Activated CD4-positive, alpha-beta T cell treated with anti-CD3 and anti-CD28 coated beads, Interleukin-2, amount 50 U/mL, for 24 hours (primary cell): ENCODE measurements around the gene LILRA6.
A peak's percentile ranks its signal among the peaks of the same experiment; 100 is the strongest.
"Not testable (repeated sequence)": the region's sequence is repeated elsewhere in the genome, so short reads cannot be mapped to it uniquely, and the experiment has no call there.

ENCODE experiments used
- DNase-seq, 2 donors: peaks; one replicate each; pipeline ENCODE4 v3.0.0-alpha.2; 2020; ENCODE audit warnings: low read depth in 1 of 2, low spot score in 1 of 2

Gene LILRA6

DNA sequence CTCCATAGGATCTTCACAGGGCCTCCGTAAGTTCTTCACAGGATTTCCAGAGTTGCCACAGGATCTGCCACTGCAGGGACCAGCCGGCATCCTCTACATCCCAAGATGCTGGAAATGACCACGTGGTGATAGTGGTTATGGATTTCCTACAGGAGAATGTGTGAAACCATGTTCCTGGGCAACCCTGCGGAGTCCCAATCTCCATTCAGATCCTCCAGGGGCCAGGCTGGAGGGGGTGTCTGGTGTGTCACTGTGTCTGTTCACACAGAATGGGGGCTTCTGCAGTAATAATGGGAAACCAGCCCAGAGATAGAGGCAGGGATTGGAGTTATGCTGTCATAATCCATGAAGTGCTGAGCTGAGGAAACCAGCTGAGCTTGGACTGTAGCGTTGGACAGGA, 8.6 kb downstream of the LILRA6 start:
- no peak for DNase-seq

DNA sequence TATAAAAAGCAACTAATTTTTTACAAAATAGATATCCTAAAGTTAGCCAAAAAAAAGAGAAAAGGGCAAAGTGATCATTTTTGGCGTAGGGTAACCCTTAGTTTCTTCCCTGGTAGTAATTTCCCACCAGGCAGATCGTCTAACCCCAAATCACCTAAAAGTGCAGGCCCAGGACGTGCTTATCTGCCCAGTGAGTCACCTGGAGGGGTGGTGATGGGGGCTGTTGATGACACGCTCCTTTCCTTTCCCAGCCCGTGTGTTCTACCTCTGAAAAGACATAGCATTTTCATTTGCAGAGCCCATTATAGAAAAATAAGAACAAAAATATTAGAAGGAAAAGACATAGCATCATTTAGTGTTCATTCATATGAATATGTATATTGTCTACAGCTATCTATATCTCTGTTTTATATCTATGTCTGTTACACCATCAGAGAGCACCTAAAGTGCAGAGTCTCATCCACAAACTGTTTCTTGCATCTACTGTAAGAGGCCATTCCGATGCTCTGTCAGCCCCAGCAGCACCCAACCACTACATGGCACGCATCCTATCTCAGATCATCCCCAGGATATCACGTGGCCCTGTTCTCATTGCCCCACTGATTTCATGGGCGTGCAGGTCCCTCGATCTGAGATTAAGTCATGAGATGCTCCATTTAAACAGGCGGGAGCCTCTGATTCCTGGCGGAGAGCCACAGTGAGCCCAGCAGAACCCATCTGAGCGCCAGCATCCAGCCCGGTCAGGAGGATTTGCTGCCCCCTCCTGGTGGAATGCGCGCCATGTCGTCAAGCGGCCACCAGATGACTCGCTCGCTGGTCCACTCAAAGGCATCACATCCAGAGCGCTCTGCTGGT, 11.3 kb downstream of the LILRA6 start:
- DNase-seq = peak; percentile 74 to 87

DNA sequence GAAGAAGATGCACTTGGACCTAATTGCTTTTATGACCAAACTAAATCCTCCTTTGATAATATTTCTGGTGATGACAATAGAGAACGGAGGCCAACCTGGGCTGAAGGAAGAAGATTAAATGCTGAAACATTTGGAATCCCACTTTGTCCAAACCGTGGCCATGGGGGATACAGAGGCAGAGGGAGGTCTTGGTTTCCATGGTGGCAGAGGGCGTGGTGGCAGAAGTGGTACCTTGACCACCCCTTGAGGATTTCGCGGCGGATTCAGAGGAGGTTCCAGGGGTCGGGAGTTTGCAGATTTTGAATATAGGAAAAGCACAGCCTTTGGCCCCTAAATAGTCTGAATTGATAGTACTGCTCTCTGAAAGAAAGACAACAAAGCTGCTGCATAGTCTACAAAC, 12.6 kb downstream of the LILRA6 start:
- no peak for DNase-seq

DNA sequence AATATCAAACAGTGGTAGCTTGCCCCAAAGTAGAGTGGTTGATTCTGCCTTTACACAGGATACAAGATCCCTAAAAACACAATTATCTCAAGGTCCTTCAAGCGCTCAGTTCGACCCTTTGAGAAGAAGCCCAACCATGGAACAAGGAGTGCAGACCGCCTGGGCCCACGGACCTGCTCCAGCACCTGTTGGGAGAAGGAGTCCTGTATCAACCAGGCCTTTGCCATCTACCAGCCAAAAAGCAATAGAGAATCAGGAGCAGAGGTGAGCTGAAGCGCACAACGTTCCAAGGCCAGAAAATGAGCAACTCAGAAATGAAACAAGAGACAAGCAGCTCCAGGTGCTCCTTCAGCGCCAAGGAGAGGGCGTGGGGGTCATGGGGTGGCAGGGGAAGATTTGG, 13.4 kb downstream of the LILRA6 start:
- no peak for DNase-seq

DNA sequence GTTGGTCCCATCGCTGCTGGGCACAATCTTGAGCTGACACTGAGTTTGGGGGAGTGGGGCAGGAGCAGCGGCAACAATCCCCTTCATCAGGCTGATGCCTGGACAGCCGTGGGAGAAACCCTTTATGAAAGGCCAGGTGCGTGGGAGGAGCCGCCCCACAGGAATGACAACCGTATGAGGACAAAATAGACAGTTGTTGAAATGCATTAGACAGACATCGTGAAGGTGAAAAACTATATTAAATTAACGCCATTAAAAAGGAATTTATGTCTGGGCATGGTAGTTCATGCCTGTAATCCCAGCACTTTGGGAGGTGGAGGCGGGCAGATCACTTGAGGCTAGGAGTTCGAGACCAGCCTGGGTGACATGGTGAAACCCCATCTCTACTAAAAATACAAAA, 18.0 kb downstream of the LILRA6 start:
- not testable (repeated sequence) for DNase-seq

DNA sequence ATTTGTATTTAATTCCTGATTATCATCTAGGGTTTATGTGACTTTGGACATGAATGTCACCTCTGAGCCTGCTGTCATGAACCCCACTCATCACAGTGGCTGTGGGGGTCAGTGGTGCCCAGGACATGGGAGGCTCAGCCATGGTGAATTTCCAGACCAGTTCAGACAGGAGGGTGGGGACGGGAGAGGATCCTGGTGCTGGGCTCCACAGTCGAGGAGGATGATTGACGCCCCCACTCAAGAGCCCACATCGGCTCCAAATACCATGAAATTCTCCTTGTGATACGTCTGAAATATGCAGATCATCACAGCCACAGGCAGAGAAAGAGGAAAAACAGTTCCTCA, 18.7 kb downstream of the LILRA6 start:
- not testable (repeated sequence) for DNase-seq

DNA sequence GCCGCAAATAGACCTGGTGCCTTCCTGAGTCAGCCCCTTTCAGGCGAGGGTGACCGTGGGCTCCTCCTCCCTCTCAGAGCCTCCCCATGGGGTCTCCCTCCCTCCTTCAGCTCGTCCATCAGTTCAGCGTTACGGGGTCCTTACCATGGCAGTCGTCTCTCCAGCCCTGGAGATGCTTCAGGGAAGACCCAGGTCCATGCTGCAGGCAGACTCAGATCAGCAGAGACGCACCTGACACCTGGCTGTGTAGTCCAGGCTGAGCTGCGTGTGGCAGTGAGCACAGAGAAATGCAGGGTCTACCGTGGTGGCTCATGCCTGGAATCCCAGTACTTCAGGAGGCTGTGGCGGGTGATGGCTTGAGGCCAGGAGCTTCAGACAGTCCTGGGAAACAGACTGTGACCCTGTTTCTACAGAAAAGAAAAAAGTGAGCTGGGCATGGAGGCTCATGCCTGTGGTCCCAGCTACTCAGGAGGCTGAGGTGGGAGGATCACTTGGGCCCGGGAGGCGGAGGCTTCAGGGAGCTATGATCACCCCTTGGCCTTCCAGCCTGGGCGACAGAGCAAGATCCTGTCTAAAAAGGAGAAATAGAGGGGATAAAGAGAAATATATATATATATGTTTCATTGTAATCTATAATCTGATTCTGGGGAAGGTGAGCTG, 19.2 kb downstream of the LILRA6 start:
- DNase-seq = not testable (repeated sequence)

DNA sequence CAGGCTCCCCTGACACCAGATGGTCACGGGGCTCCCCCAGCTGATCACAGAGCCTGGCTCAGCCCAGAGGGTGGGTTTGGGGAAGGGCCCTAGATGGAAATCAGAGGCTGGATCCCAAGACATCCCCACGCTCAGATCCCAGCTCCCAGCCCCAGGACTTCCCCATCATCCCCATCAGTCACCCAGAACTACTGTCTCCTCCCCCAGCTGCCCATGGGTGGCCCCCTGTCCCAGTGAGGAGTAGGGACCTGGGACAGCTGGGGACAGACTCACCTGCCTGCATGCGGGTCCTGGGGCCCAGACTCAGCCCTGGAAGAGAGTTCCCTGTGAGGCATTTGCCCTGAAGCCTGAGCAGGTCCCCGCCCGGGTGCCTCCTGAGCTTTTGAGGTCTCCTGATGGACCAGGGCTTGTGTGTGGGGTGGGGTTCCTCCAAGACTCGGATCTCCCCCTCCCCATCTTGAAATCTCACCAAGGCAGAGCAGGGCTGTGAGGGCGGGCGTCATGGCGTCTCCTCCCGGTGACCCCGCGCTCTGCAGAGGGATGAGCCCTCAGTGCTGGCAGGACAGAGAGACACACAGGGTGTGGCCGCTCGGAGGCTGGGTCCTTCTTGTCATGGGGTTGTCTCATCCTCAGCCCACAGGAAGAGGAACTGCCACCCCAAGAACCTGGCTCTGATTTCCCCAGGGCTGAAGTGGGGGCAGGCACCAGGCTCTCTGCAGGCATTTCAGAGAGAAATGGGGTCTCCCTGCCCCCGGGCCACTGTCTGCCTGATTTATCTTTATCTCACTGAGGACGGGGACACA, 19.9 kb downstream of the LILRA6 start, which contains the start of gene LILRB3:
TSS of gene LILRB3 (minus strand) at position 534 of the 803 bp plus-strand sequence. CDS start at position 503, 31 bp downstream.
- not testable (repeated sequence) for DNase-seq

DNA sequence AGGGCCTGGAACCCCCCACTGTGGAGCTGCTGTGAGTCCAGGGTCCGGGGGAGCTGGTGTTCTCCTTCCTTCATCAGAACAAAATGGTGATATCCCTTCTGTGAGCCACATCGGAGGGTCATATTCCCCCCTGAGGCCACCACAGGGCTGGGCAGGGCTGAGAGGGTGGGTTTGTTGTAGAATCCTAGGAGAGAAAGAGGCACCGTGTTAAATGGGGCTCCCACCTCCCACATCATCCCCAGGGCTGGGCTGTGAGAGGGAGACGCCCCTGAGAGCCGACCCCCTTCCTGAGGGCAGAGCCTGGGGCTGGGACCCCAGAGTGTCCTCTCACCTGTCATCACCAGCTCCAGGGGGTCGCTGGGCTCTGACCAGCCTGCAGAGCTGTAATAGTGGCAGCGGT, 20.6 kb downstream of the LILRA6 start:
- not testable (repeated sequence) for DNase-seq

DNA sequence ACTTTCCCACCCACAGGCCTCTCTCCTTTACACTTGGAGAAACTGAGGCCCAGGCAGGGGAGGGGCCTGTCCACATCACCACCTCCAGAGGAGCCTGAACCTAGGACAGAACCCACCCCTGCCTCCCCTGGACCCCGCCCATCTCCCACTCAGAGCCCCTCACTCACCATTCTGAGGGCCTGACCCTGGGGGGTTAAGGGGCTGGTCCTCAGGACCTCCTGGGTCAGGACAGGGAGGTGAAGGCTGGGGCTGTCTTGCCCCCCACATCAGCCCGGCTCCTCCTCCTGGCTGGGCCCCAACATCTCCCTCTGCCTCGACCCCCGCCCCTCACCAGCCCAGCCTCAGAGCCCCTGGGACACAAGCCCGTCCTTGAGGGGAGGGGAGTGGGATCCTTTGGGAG, 22.9 kb downstream of the LILRA6 start:
- DNase-seq = not testable (repeated sequence)

DNA sequence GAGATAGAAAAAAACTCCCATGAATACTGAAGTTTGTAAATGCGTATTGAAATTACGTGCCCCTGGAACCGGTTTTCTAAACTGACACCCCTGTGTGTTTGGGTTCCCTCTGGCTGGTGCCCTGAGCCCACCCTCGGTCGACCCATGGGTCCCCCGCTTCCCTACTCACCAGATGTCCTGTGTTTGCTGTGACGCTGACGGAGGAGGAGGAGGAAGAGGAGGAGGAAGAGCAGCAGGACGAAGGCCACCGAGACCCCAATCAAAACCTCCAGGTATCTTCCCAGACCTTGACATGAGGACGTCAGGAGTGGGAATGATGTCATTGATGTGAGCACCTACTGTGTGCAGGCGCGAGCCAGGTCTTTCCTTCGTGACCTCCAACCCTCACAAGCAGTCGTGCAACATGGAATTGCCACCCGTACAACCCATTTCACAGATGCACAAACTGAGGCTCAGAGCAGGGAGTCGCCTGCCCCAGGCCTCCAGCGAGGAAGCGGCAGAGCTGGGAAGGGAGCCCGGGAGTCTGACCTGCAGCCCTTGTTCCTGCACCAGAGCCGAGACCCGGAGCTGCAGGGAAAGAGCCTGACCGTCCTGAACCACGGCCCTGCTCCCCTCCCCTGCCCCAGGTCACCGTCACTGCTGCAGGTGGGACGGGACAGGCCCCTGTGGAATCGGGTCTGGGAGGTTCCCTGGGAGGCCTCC, 23.5 kb downstream of the LILRA6 start:
- no peak for DNase-seq

DNA sequence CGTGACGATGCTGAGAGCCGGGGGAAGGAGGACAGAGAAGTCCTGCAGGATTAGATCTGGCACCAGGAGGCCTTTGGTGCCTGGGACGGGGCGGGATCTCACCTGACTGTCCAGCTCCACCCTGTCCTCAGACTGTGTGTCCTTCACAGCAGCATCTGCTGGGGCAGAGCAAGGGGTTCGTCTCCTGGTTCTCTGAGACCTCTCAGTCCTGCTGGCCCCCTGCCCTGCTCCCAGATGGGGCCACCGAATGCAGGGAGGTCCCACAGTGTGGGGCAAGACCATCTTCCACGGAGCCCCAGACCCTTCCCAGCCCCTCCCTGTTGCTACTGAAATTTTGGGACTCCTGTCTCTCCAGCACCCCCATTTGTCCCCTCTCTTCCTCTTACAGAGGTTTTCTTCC, 24.3 kb downstream of the LILRA6 start:
- no peak for DNase-seq

DNA sequence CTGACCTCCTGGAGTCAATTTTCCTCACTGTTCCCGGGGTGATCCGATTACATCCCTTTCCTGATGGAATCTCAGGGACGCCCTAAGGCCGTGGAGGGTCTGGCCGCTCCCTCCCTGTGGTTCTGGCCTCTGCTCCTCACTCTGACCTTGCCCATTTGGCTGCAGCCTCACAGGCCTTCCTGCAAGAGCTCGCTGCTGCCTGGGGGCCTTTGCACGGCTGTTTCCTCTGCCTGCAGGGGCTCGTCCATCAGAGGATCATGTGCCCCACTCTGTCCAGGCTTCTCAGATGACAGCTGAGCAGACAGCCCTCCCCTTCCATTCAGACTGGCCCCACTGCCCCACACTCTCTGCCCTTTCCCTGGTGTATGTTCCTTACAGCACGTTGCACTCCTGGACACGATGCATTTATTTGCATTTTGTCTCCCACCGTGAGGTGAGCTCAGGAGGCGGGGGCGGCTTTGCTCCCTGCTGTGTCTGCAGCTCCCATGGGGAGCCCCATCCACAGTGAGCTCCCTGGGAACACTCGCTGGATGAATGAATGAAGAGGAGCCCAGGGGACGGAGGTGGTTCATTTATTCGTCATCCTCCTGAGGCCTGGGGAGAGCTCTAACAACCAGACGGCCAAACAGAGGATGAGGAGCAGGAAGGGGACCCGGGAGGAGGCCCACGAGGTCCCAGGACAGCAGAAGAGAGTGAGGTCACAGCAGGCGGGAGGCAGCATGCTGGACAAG, 24.9 kb downstream of the LILRA6 start:
- DNase-seq = not testable (repeated sequence)

DNA sequence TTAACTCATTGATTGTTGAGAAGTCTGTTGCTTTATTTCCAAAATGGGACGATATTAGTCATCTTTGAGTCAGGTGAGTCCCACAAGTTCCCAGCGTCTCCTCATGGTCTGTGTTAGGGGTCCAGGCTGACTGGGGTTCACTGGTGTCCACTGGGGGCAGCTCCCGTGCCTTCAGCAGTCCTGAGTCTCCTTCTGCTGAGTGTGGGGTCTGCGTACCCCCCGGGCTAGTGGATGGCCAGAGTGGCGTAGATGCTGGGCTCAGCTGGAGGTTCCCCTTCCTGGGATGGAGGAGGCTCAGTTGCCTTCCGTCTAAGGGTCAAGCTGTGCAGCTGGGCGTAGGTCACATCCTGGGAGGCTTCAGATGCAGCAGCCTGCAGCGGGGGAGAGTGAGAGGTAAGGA, 25.7 kb downstream of the LILRA6 start:
- DNase-seq = no peak

DNA sequence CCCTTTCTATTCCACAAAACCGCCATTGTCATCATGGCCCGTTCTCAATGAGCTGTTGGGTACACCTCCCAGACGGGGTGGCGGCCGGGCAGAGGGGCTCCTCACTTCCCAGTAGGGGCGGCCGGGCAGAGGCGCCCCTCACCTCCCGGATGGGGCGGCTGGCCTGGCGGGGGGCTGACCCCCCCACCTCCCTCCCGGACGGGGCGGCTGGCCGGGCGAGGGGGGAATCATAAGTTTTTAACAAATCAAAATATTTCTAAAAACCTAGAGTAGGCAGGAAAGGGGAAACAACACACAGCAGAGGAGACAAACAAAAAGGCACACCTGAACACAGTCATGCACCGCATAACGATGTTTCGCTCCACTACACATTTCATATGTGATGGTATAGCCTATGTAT, 27.9 kb downstream of the LILRA6 start:
- DNase-seq = not testable (repeated sequence)

DNA sequence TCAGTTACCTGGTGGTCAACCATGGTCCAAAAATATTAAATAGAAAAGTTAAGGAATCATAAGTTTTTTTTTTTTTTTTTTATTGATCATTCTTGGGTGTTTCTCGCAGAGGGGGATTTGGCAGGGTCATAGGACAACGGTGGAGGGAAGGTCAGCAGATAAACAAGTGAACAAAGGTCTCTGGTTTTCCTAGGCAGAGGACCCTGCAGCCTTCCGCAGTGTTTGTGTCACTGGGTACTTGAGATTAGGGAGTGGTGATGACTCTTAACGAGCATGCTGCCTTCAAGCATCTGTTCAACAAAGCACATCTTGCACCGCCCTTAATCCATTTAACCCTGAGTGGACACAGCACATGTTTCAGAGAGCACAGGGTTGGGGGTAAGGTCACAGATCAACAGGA, 28.4 kb downstream of the LILRA6 start:
- DNase-seq = not testable (repeated sequence)

DNA sequence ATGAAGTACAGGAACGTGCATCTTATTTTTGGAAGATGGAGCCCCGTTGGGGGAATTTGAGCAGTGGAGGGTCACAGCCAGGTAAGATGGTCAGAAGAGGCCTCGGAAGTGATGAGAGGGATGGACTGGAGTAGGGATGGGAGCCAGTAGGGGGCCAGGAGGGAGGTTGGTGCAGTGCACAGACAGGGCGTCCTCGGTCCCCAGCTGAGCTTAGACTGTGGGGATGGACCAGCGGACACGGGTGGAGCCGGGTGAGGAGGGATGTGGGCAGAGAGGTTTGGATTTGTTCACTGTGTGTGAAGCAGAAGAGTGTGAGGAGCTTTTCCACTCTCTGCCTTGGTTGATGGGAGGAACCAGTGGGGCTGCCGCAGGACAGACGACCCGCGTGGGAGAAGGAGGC, 31.4 kb downstream of the LILRA6 start:
- DNase-seq = no peak

DNA sequence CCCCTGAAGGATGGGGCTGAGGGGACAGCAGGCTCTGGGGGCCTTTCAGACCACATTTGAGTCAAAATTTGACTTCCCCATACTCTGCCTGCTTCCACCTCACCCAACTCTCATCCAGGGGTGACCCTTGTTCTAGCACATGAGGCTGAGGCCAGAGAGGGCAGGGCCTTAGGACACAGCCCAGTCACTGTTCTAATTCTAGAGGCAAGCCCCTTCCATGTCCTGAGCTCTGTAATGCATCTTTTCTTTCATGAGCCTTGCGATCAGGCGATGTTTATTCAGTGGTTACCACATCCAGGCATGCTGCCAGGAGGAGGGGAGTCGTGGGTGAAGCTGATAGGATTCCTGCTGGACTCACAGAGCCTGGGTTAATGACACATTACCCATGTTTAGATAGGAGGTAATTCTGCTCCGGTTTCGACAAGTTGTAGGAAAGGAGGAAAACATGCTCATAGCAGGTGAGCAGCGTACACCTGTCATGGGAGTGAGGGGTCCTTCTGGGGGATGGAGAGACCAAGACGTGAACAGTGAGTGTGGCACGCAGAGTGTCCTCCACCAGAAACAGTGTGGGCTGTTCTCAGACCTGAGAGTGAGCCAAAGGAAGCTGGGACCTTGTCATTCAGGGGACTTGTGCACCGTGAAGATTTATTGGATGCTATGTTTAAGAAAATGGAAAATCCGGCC, 32.6 kb downstream of the LILRA6 start:
- peak in 1 of 2 donors; percentile 33 for DNase-seq

DNA sequence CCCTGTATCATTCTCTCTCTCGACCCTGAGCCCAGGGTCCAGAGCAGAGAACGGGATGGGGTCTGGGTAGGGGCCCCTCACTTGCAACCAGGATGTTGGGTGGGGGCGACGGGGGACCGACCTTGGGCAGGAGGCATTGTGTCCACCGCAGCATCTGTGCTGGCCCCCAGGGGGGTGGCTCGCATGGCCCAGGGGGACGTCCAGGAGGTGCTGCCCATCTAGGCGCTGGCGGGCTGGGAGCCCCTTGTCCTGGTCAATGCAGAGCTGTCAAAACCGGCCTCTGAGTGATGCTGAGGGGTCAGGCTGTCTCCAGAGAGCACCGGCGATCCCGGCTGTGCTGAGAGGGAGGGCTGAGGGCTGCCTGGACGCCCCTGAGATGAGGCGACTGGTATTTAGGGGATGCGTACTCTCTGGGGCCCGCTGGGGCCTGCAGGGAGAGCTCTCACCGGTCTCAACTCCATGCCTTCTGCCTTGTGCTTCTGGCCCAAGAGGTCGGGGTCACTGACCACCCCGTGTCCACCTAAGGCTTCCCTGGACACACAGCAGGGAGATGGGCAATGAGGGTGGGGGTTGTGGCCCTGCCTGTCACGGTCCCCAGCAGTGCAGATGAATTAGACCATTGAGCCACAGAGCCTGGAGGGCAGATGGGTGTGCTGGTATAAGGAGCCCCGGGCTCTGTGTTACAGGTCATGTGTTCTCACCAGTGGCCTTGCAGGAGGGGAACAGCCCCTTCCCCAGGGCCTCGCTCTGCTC, 33.4 kb downstream of the LILRA6 start:
- peak in 1 of 2 donors; percentile 33 for DNase-seq
